Hypothalamus (tissue), 51 donors: ENCODE measurements around the gene CXCL8.
A peak's percentile ranks its signal among the peaks of the same experiment; 100 is the strongest.
"Not testable (repeated sequence)": the region's sequence is repeated elsewhere in the genome, so short reads cannot be mapped to it uniquely, and the experiment has no call there.

Experiments
- DNase-seq, 51 donors: peaks; one replicate each; lab custom pipeline; 2025; lab: John Stamatoyannopoulos, UW

CXCL8 gene

GRCh38 chr4:73740353-73740778 is at the start of gene CXCL8:
CXCL8 (plus strand) TSS chr4:73740569; CDS start chr4:73740659, 90 bp downstream.
- peak in 16 of 51 donors; percentile 2 to 51 (median 10) for DNase-seq

- not testable (repeated sequence) for DNase-seq
Observed at GRCh38 chr4:73691201-73691600, 49.2 kb upstream of the CXCL8 start.

- DNase-seq, result no peak
Observed at GRCh38 chr4:73691759-73692158, 48.6 kb upstream of the CXCL8 start.

- DNase-seq, result no peak
Observed at GRCh38 chr4:73692254-73692653, 48.1 kb upstream of the CXCL8 start.

DNA sequence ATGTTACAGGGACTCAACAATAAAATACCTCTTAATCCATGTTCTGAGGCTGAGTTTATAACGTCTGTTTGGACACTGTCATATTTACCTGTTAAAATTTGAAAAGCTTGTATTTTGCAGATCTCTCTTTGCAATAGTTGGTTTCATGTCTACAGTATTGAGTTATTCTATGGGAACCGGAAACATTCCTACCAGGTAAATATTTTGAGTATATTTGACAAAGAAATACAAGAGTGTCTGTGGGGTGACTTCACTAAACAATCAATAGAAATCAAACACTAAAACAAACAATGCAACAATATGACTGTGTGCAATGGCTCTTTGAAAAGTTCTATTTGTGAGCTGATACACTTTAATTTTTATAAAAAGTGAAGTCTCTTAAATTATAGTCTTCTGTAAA is 47.7 kb upstream of the CXCL8 start:
- DNase-seq, result no peak

DNA sequence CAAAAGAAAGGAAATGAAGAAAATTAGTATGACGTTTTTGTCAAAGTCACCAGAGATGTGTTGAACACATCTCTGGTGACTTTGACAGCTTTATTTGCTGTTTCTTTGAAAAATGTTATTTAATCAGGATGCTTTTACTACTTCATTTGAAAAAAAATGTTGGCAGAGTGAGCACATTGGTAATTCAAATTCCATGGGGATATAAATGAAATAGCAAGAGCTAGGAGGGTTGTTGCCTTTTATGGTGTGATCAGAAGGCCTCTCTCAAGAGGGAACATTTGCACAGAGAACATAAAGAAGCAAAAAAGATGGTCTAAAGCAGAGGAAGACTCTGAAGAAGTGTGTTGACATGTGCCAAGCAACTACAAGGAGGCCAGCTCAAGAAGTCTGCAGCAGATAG is 46.6 kb upstream of the CXCL8 start:
- DNase-seq, result no peak

GRCh38 chr4:73698217-73698616 is 42.2 kb upstream of the CXCL8 start:
- DNase-seq, result peak in 1 of 51 donors; percentile 1

- DNase-seq, result no peak
Observed at GRCh38 chr4:73701116-73701515, 39.3 kb upstream of the CXCL8 start.

GRCh38 chr4:73702796-73703287 is 37.5 kb upstream of the CXCL8 start:
- no peak for DNase-seq

DNA sequence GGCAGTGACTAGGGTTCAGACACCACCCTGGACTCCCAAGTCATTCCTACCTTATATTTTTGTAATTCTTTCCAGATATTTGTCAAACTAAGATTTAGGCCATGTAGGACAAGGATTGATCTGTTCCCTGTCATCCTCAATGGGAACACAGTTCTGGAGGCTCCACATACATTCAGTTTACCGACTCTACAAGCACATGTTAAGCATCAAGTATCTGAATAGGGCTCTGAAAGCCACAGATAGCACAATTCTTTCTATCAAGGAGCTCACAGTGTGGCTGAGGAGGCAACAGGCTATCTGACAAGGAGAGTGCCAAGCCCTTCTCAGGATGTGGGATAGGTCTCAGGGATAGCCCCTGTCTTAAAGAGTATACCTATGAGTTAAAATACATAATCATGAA is 37.0 kb upstream of the CXCL8 start:
- DNase-seq, result no peak

DNA sequence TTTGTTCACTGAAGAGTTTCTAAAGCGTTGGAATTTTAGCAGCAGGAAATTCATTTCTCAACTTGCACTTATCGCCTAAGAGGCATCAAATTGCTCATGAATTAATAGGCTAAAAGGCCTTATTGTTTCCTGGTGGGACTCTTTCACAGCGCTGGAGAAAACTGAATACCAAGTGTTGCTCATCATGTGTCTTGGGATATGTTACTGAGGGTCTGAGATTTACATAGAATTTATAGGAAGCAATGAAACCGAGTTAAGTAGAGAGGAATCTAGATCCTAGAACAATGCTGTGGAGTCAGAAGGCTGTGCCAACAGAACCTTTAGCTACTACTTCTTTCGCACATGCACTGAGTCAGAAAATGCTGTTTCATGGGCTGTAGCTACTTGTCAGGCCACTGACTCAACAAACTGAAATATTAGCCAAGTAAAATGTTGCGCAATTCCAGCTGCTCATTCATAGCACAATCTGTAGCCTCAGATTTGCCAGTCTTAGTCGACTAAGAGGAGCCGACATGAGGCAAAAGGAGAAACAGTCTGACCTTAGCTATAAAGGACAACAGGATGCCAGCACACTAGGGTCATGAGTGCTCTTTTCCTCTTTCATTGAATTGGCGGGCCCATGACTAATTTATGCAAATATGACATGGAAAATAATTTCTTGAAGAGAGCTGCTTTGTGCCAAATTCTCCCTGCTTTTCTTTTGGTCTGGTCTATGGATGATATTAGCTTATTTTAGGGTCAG is 35.9 kb upstream of the CXCL8 start:
- DNase-seq, result peak in 5 of 51 donors; percentile 1 to 39 (median 20)

DNA sequence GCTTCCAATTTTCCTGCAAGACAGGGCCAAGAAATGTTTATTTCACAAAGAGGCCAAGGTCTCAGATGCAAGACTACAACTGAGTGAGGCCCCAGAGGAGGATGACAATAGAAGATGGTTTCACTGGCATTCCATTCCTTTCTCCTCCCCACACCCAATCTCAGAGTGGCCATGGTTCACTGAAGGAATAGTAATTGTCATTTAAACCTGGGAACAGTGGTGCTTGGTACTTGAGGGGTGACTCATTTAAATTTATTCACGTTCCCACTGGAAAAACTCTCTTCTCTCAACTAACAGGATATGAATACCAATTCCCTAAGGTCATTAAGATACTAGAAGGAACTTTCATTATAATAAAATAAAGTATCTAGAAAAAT is 35.3 kb upstream of the CXCL8 start:
- no peak for DNase-seq

- DNase-seq, result no peak
Observed at GRCh38 chr4:73705721-73706120, 34.6 kb upstream of the CXCL8 start.

DNA sequence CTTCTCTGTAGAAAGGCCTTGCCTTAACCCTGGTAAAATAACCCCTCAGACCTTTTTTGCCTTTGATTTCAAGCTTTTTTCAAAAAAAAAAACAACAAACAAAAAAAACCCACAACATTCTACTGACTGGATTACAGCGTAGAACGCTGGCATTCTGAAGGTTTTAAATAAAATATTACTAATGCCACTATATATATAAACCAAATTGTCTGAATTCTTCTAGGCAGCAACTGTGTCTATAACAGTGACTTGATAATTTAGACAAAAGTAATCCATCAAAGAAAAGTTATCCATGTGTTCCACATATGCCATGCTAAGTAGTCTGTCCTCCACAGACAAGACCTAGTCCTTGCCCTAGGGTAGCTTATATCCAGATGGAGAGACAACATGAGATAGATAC is 33.6 kb upstream of the CXCL8 start:
- no peak for DNase-seq

DNA sequence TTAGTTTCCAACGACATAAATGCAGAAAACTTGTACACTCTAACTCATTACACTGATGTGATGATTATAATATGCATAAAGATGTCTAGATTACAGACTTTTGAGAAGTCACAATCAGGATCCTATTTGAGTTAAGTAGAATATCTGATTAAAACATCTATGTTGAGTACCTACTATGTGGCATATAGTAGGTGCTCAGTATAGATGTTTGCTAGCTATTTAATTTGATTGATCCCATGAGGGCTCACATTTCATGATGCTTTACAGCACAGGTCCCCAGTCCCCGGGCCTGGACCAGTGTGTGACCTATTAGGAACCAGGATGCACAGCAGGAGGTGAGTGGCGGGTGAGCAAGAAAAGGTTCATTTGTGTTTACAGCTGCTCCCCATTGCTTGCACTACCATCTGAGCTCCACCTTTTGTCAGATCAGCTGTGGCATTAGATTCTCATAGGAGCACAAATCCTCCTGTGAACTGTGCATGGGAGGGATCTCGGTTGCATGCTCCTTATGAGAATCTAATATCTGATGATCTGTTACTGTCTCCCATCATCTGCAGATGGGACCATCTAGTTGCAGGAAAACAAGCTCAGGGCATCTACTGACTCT is 33.0 kb upstream of the CXCL8 start:
- DNase-seq, result no peak

- no peak for DNase-seq
Observed at GRCh38 chr4:73707918-73708577, 32.3 kb upstream of the CXCL8 start.

- DNase-seq, result no peak
Observed at GRCh38 chr4:73709451-73710033, 30.8 kb upstream of the CXCL8 start.

DNA sequence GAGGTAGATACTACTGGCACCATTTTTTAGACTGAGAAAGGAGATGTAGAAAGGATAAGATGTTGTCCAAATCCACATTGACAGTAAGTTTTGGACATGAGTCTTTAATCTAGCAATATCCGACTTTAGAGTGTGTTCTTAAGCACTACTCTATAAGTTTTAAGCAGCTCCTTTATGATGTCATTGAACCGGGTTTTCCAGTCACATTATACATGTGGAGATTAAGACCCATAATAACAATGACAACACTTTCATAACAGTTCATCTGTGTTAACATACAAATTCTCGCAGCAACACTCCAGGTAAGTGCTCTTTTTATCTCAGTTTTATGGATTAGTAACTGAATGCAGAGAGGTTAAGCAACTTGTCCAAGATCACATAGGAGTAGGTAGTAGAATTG is 30.3 kb upstream of the CXCL8 start:
- no peak for DNase-seq

GRCh38 chr4:73711989-73712388 is 28.4 kb upstream of the CXCL8 start:
- DNase-seq, result no peak

DNA sequence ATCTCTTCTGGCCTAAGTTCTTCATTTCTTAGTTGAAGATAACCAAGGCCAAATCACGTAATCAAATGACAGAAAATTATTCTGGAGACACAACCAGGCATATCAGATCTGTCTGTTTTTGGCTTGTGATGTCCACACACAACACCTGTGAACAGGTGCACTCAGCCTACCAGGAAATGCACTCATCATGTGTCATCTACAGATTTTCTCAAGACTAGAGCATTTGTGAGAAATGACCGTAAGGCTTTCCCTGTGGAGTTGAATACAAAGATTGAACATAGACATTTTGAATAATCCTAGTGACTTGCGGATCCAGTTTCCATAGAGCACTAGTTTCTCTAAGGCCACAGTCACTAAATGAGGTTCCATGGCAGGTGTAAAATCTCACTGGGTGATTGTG is 26.7 kb upstream of the CXCL8 start:
- no peak for DNase-seq

GRCh38 chr4:73714647-73715046 is 25.7 kb upstream of the CXCL8 start:
- DNase-seq, result no peak
